Caco-2 (cell line): ENCODE measurements around the gene SH2B2. TPM values are rescaled to one million over a fixed set of nuclear protein-coding genes. Genes with fewer than 3 reads are reported as not detected.

ENCODE experiments used
- BruUV-seq: library from RNA; stranded (reverse); fragments of 400-500 nt; replicated peaks from 2 replicates; lab custom pipeline; 2021; lab: Mats Ljungman, UMichigan
- CTCF ChIA-PET: fragments of 300-600 bp; sonication (Branson Sonifier 250); formaldehyde crosslinking; loops from one replicate; lab custom pipeline; 2022; ENCODE audit warnings: antibody characterized with exemption; lab: Charles Lee
- POLR2A ChIA-PET: fragments of 300-600 bp; sonication (Branson Sonifier 250); formaldehyde crosslinking; loops from one replicate; lab custom pipeline; 2022; ENCODE audit warnings: antibody characterized with exemption; lab: Charles Lee
- DNase-seq, 2 experiments: peaks; one replicate each; pipeline versions ENCODE4 v3.0.0 to v3.0.0-alpha.2; 2020 to 2022
- H3K27me3 ChIP-seq: replicated peaks from 2 replicates; pipeline ENCODE4 v1.6.0; 2011; ENCODE audit warnings: low read length; ENCODE audit not compliant: control insufficient read depth, insufficient read depth
- H3K36me3 ChIP-seq: 2 replicates; pipeline ENCODE4 v1.5.1; 2011; ENCODE audit warnings: low read length; ENCODE audit not compliant: control insufficient read depth, insufficient read depth
- H3K4me1 ChIP-seq: fragments of 250-450 bp; sonication (Bioruptor Pico); 2 replicates; pipeline ENCODE4 v1.5.1; 2020; ENCODE audit warnings: mild to moderate bottlenecking
- H3K4me3 ChIP-seq: 2 replicates; pipeline ENCODE4 v1.5.1; 2011; ENCODE audit warnings: low read depth, mild to moderate bottlenecking, control low read depth, low read length
- H3K9me3 ChIP-seq: fragments of 250-450 bp; sonication (Bioruptor Pico); 2 replicates; pipeline ENCODE4 v1.5.1; 2020; ENCODE audit warnings: mild to moderate bottlenecking, moderate library complexity
- H3K27ac Mint-ChIP-seq: one replicate; pipeline ENCODE4 v1.8.0; 2022; ENCODE audit warnings: mixed read lengths; ENCODE audit not compliant: unreplicated experiment
- H3K27me3 Mint-ChIP-seq: one replicate; pipeline ENCODE4 v1.8.0; 2022; ENCODE audit warnings: mixed read lengths; ENCODE audit not compliant: insufficient read depth, unreplicated experiment
- H3K36me3 Mint-ChIP-seq: one replicate; pipeline ENCODE4 v1.8.0; 2022; ENCODE audit warnings: mild to moderate bottlenecking, mixed read lengths; ENCODE audit not compliant: insufficient read depth, unreplicated experiment
- H3K4me1 Mint-ChIP-seq: one replicate; pipeline ENCODE4 v1.8.0; 2022; ENCODE audit warnings: low read depth, mixed read lengths; ENCODE audit not compliant: unreplicated experiment
- H3K4me3 Mint-ChIP-seq: one replicate; pipeline ENCODE4 v1.8.0; 2022; ENCODE audit warnings: mild to moderate bottlenecking, moderate library complexity, mixed read lengths; ENCODE audit not compliant: unreplicated experiment
- H3K9me3 Mint-ChIP-seq: one replicate; pipeline ENCODE4 v1.8.0; 2022; ENCODE audit warnings: mixed read lengths; ENCODE audit not compliant: unreplicated experiment
- CTCF ChIP-seq, 2 experiments: fragments of 200-600 bp in 1 of 2; IDR thresholded peaks; 1 replicate in 1 of 2; 2 replicates in 1 of 2; pipeline versions ENCODE4 v1.5.1 to v1.8.0; 2011 to 2022; ENCODE audit warnings: antibody characterized with exemption in 1 of 2, control low read depth in 1 of 2, inconsistent platforms in 1 of 2, low read depth in 1 of 2, low read length in 1 of 2, mild to moderate bottlenecking in 1 of 2, moderate library complexity in 1 of 2; ENCODE audit not compliant: insufficient read depth in 1 of 2, severe bottlenecking in 1 of 2, unreplicated experiment in 1 of 2
- intact Hi-C: fragments of 100-400 bp; cut with micrococcal nuclease; formaldehyde crosslinking; loops from one replicate; pipeline ENCODE4 v1.10.0; 2022; ENCODE audit not compliant: unreplicated experiment
- total RNA-seq: library from RNA; stranded (reverse); gene quantifications from 2 replicates; pipeline ENCODE4 v1.2.3, GENCODE V29; 2022

The SH2B2 gene
- total RNA-seq, 1 experiment from 2014 or later = 10.6 TPM

GRCh38 chr7:102255916-102256315 is 30.8 kb upstream of the SH2B2 start:
- Histone ChIP-seq H3K27me3 (no peaks in the 10 kb centered on the region), H3K9me3 (no peaks in the 10 kb centered on the region), H3K36me3 (0 out of 2 replicates have a peak, but pooled peaks cover 1% of the 10 kb centered on the region), H3K4me3 (no peak overlapping the region), H3K4me1 (no peaks in the 10 kb centered on the region)
- intact Hi-C loops = no loop called here
- Mint-ChIP-seq H3K4me3 (no peak overlapping the region), H3K27ac (no peak overlapping the region), H3K36me3 (peaks cover 45% of the 10 kb centered on the region), H3K4me1 (no peaks in the 10 kb centered on the region), H3K27me3 (no peaks in the 10 kb centered on the region), H3K9me3 (no peaks in the 10 kb centered on the region)
- no TSS peak for BruUV-seq
- ChIA-PET CTCF (no interaction called here), POLR2A (no interaction called here)
- TF ChIP-seq CTCF (IDR thresholded peaks at IDR 0.05; ENCODE audit: insufficient read depth in 1 of 2, low read depth in 1 of 2, low read length in 1 of 2, severe bottlenecking in 1 of 2, unreplicated experiment in 1 of 2) = no peak
- no peak for DNase-seq

GRCh38 chr7:102258073-102258748 is 28.5 kb upstream of the SH2B2 start:
- Histone ChIP-seq H3K4me1 (no peaks in the 10 kb centered on the region), H3K4me3 (no peak overlapping the region), H3K27me3 (no peaks in the 10 kb centered on the region), H3K9me3 (no peaks in the 10 kb centered on the region), H3K36me3 (no peaks in the 10 kb centered on the region)
- Mint-ChIP-seq H3K27me3 (no peaks in the 10 kb centered on the region), H3K9me3 (no peaks in the 10 kb centered on the region), H3K4me1 (no peaks in the 10 kb centered on the region), H3K4me3 (no peak overlapping the region), H3K36me3 (peaks cover 47% of the 10 kb centered on the region), H3K27ac (no peak overlapping the region)
- no TSS peak for BruUV-seq
- CTCF ChIA-PET = interaction anchor here (0.7 kb wide), 2 partner anchors 387 to 716 kb away, joined by 3 to 6 read pairs; no protein-coding TSS in a partner anchor
- intact Hi-C loops = no loop called here
- TF ChIP-seq CTCF (IDR thresholded peaks at IDR 0.05; ENCODE audit: insufficient read depth in 1 of 2, low read depth in 1 of 2, low read length in 1 of 2, severe bottlenecking in 1 of 2, unreplicated experiment in 1 of 2) = no peak
- POLR2A ChIA-PET = no interaction called here
- DNase-seq = no peak

- Histone ChIP-seq H3K9me3 (no peaks in the 10 kb centered on the region), H3K4me1 (no peaks in the 10 kb centered on the region), H3K27me3 (no peaks in the 10 kb centered on the region), H3K36me3 (no peaks in the 10 kb centered on the region), H3K4me3 (no peak overlapping the region)
- POLR2A ChIA-PET = no interaction called here
- DNase-seq = no peak
- intact Hi-C loops = no loop called here
- CTCF ChIA-PET = no interaction called here
- H3K4me3 Mint-ChIP-seq = no peak overlapping the region
- no peaks in the 10 kb centered on the region for H3K4me1 Mint-ChIP-seq
- no peak overlapping the region for H3K27ac Mint-ChIP-seq
- no peak for TF ChIP-seq CTCF (IDR thresholded peaks at IDR 0.05; ENCODE audit: insufficient read depth in 1 of 2, low read depth in 1 of 2, low read length in 1 of 2, severe bottlenecking in 1 of 2, unreplicated experiment in 1 of 2)
- H3K36me3 Mint-ChIP-seq = peaks cover 48% of the 10 kb centered on the region
- H3K9me3 Mint-ChIP-seq = no peaks in the 10 kb centered on the region
- no TSS peak for BruUV-seq
- no peaks in the 10 kb centered on the region for H3K27me3 Mint-ChIP-seq
These were observed 27.9 kb upstream of the SH2B2 start for GRCh38 chr7:102258749-102259107.
